ENCODE data around the gene SNRPD2. TPM values are rescaled to one million over a fixed set of nuclear protein-coding genes. Genes with fewer than 3 reads are reported as not detected.

SNRPD2 gene
- total and polyA plus RNA-seq, 7 donors, result 205 to 368 (median 243) TPM

- H3K4me1 ChIP-seq, result peaks cover 7% of the 10 kb centered on the region
- no peaks in the 10 kb centered on the region for H3K27me3 ChIP-seq (ENCODE audit: insufficient read depth in 3 of 3, low read length in 2 of 3)
- DNase-seq (no peak), ATAC-seq (no peak)
- intact Hi-C loops (cut with DNase I), result no loop called here
- TF ChIP-seq CTCF (IDR thresholded peaks at IDR 0.05), result no peak
- H3K4me3 ChIP-seq, result no peak overlapping the region
- H3K36me3 ChIP-seq (ENCODE audit: insufficient read depth in 1 of 2, low read depth in 1 of 2), result no peaks in the 10 kb centered on the region
- 92 to 95% (median 95%) methylated on average over 21 to 25 of the region's 25 CpGs for WGBS, 3 donors
- H3K9me3 ChIP-seq, result no peaks in the 10 kb centered on the region
- H3K27ac ChIP-seq, result no peak overlapping the region
These were observed 20.9 kb upstream of the SNRPD2 start for GRCh38 chr19:45712699-45713067.

GRCh38 chr19:45711851-45712698 is 20.3 kb upstream of the SNRPD2 start:
- H3K27ac ChIP-seq, result no peak overlapping the region
- intact Hi-C loops (cut with DNase I), result no loop called here
- H3K27me3 ChIP-seq (ENCODE audit: insufficient read depth in 3 of 3, low read length in 2 of 3), result no peaks in the 10 kb centered on the region
- H3K4me3 ChIP-seq, result no peak overlapping the region
- 87 to 90% (median 90%) methylated on average over 64 to 76 of the region's 76 CpGs for WGBS, 3 donors
- DNase-seq, result peak in 1 of 2 donors; percentile 42
- no peak for TF ChIP-seq CTCF (IDR thresholded peaks at IDR 0.05)
- no peak for ATAC-seq
- H3K36me3 ChIP-seq (ENCODE audit: insufficient read depth in 1 of 2, low read depth in 1 of 2), result no peaks in the 10 kb centered on the region
- H3K9me3 ChIP-seq, result no peaks in the 10 kb centered on the region
- H3K4me1 ChIP-seq, result peaks cover 7% of the 10 kb centered on the region

GRCh38 chr19:45710356-45711130 is 18.8 kb upstream of the SNRPD2 start:
- H3K27ac ChIP-seq, result no peak overlapping the region
- ATAC-seq, result no peak
- H3K4me3 ChIP-seq, result no peak overlapping the region
- no peak for TF ChIP-seq CTCF (IDR thresholded peaks at IDR 0.05)
- no peaks in the 10 kb centered on the region for H3K36me3 ChIP-seq (ENCODE audit: insufficient read depth in 1 of 2, low read depth in 1 of 2)
- WGBS, 3 donors, result 72 to 76% (median 74%) methylated on average over 8 to 10 of the region's 10 CpGs
- H3K9me3 ChIP-seq, result no peaks in the 10 kb centered on the region
- H3K27me3 ChIP-seq (ENCODE audit: insufficient read depth in 3 of 3, low read length in 2 of 3), result no peaks in the 10 kb centered on the region
- no peaks in the 10 kb centered on the region for H3K4me1 ChIP-seq
- no peak for DNase-seq
- intact Hi-C loops (cut with DNase I), result no loop called here

- intact Hi-C loops (cut with DNase I), result no loop called here
These were observed 14.1 kb upstream of the SNRPD2 start for GRCh38 chr19:45705710-45706415.

More at GRCh38 chr19:45705710-45706415, 14.1 kb upstream of the SNRPD2 start:
- no peak for TF ChIP-seq CTCF (IDR thresholded peaks at IDR 0.05)
- ATAC-seq (no peak), DNase-seq (no peak)
- Histone ChIP-seq H3K27me3 (ENCODE audit: insufficient read depth in 3 of 3, low read length in 2 of 3) (no peaks in the 10 kb centered on the region), H3K4me3 (no peak overlapping the region), H3K36me3 (ENCODE audit: insufficient read depth in 1 of 2, low read depth in 1 of 2) (peaks cover 0 to 10% of the 10 kb centered on the region in 2 donors), H3K9me3 (no peaks in the 10 kb centered on the region), H3K4me1 (no peaks in the 10 kb centered on the region), H3K27ac (no peak overlapping the region)
- 88 to 93% (median 92%) methylated on average over 12 of the region's 12 CpGs for WGBS, 3 donors

All from psoas muscle (tissue), 8 donors.